GM10248 (cell line): ENCODE data around the gene TEX55.

ENCODE experiments used
- CTCF ChIA-PET: fragments of 300-600 bp; sonication (Branson Sonifier 250); formaldehyde crosslinking; extraction: SDS; loops from one replicate; lab custom pipeline; 2021; ENCODE audit warnings: antibody characterized with exemption; lab: Yijun Ruan, JAX
- POLR2A ChIA-PET: fragments of 350-650 bp; sonication (Branson Sonifier 250); formaldehyde crosslinking; extraction: SDS; loops from one replicate; lab custom pipeline; 2020; ENCODE audit warnings: antibody characterized with exemption; lab: Yijun Ruan, JAX
- DNase-seq: peaks from one replicate; pipeline ENCODE4 v3.0.0; 2012; ENCODE audit errors: extremely low spot score
- TF ChIP-seq, protein P1 (sequence below): IDR thresholded peaks from 2 replicates; pipeline ENCODE4 v1.5.1; 2012; ENCODE audit warnings: mild to moderate bottlenecking, low read depth; ENCODE audit errors: extremely low read depth, missing control alignments, control extremely low read depth

TEX55 gene

DNA sequence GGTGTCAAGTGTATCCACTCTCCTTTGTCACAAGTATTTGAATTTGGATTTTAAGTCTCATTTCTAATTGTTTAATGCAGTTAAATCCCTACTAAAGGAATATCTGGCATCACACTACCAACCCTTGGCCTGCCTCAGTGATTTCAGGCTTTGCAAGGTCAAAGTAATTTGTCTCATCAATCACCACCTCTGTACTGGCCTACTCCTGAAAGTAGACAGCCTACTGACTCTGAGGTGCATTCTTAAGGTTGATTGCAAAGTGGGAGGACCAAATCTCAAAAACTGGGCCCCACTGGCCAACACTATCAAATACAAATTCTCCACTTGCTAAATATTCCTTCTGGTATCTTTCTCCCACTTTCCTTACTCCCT lies 851 bp upstream of the TEX55 start:
- DNase-seq = no peak
- ChIA-PET CTCF (interaction anchor here (1.3 to 3.9 kb wide), 2 partner anchors 96 to 101 kb away, joined by 4 to 20 read pairs; partner anchors contain the start of gene B4GALT4), POLR2A (no interaction called here)
- TF ChIP-seq, protein P1, sequence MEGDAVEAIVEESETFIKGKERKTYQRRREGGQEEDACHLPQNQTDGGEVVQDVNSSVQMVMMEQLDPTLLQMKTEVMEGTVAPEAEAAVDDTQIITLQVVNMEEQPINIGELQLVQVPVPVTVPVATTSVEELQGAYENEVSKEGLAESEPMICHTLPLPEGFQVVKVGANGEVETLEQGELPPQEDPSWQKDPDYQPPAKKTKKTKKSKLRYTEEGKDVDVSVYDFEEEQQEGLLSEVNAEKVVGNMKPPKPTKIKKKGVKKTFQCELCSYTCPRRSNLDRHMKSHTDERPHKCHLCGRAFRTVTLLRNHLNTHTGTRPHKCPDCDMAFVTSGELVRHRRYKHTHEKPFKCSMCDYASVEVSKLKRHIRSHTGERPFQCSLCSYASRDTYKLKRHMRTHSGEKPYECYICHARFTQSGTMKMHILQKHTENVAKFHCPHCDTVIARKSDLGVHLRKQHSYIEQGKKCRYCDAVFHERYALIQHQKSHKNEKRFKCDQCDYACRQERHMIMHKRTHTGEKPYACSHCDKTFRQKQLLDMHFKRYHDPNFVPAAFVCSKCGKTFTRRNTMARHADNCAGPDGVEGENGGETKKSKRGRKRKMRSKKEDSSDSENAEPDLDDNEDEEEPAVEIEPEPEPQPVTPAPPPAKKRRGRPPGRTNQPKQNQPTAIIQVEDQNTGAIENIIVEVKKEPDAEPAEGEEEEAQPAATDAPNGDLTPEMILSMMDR = no peak

DNA sequence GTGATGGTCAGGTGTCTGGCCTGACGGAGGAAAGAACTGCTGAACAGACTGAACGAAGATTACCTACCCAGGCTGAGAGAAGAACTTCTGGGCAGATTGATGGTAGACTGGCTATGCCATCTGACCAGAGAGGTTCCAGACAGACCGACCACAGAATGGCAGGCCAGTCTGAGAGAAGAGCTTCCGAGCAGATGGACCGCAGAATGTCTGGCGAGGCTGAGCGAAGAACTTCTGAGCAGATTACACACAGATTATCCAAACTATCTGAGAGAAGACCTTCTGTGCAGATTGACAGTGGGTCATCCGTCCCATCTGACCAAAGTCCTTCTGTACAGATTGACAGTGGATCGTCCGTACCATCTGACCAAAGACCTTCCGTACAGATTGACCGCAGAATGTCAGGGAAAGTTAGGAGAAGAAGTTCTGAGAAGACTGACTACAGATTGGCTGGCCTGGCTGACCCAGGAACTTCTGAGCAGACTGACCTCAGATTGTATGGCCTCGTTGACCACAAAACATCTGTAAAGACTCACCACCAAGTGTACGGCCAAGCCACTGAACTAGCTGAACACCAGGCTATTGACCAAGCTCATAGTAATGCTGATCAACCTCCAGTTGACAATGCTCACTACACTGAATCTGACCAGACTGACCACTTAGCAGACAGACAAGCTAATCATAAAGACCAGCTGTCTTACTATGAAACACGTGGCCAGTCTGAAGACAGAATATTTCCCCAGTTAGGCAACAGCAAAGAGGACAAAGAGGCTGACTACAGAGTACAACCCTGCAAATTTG lies 812 bp downstream of the TEX55 start:
- CTCF ChIA-PET = interaction anchor here (1.0 to 3.9 kb wide), 6 partner anchors 9 to 534 kb away, joined by 3 to 20 read pairs (median 4); partner anchors contain the start of gene B4GALT4

DNA sequence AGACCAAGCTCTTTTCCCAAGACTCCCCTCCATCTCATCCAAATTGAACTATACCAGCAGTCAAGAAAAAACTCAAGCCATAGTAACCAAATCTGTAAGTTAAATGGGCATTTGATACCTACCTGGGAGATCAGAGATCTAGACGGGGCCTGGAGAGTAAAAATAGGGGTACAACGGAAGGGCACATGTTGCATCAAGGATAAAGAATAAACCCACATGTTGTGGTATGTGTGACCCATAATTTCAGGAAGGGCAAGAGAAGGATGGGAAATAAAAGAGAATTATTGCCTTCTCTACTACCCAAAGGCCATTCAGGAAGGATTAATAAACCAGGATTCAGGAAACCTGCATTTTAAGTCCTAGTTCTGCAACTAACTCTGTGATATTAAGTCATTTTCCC lies 1.5 kb downstream of the TEX55 start:
- POLR2A ChIA-PET = no interaction called here
- DNase-seq = no peak
- TF ChIP-seq, protein P1 = no peak
- CTCF ChIA-PET = interaction anchor here (1.3 to 3.9 kb wide), 4 partner anchors 9 to 94 kb away, joined by 3 to 20 read pairs (median 6); partner anchors contain the start of gene B4GALT4

More for the DNA sequence above, 812 bp downstream of the TEX55 start:
- TF ChIP-seq, protein P1 = no peak
- POLR2A ChIA-PET = no interaction called here
- DNase-seq = no peak

DNA sequence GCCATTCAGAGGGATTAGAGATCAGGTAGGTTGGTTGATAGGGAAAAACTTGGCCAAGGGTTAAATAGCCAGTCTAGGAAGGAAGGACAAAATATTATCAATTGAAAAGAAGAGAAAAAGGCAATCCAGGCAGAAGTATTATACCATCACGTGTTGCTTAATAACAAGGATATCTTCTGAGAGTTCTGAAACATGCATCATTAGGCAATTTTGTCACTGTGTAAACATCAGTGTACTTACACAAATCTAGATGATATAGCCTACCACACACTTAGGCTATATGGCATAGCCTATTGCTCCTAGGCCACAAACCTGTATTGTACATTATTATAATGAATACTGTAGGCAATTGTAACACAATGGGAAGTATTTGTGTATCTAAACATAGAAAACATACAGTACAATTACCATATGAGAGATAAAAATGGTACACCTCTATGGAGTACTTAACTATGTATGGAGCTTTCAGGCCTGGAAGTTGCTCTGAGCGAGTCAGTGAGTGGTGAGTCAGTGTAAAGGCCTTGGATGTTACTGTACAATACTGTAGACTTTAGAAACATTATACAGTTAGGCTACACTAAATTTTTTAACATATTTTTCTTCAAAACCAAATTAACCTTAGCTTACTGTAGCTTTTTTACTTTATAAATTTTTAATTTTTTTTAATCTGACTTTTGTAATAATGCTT lies 2.7 kb downstream of the TEX55 start:
- TF ChIP-seq, protein P1 = no peak
- CTCF ChIA-PET = interaction anchor here (1.2 kb wide), 1 partner anchor 93 kb away, joined by 3 read pairs; no protein-coding TSS in a partner anchor
- POLR2A ChIA-PET = no interaction called here
- DNase-seq = no peak

DNA sequence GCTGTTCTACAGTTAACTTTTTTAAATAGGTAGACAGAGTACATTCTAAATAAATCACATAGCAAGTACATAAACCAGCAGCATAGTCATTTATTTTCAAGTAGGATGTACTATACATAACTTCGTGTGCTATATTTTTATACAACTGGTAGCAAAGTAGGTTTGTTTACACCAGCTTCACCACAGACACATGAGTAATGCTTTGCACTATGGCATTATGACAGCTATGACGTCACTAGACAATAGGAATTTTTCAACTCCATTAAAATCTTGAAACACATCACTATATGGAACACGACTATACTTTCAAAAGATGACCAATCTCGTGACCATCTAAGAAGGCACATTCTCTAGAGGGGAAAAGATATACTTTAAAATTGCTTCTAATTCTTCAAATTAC lies 3.5 kb downstream of the TEX55 start:
- CTCF ChIA-PET = interaction anchor here (1.2 kb wide), 1 partner anchor 92 kb away, joined by 3 read pairs; no protein-coding TSS in a partner anchor
- no peak for DNase-seq
- TF ChIP-seq, protein P1 = no peak
- POLR2A ChIA-PET = no interaction called here

DNA sequence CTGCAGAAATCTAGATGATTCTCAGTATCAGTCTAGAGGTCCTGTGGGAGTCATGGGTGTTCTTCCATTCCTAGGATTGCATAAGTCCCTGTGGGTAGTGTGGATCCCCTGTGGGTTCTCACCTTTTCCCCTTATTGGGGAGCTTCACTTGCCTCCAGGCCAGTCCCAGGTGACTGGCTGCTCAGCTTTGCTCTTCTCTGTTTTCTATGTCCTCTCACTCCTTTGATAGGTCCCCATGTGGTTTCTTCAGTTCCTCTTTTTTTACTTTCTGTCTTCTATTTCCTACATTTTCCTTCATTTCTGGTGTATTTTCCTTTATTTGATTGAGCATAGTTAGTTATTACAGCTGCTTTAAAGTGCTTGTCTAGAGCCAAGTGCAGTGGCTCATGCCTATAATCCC lies 10.9 kb downstream of the TEX55 start:
- TF ChIP-seq, protein P1 = no peak
- CTCF ChIA-PET = interaction anchor here (0.7 to 2.2 kb wide), 4 partner anchors 10 to 275 kb away, joined by 3 to 7 read pairs (median 4); partner anchors contain the start of genes B4GALT4 and TEX55
- DNase-seq = no peak
- POLR2A ChIA-PET = no interaction called here
